HEK293 (cell line): ENCODE data around the gene CETP.

Experiments
- CTCF ChIA-PET: fragments of 350-600 bp; formaldehyde crosslinking; extraction: SDS; loops from one replicate; lab custom pipeline; 2021; ENCODE audit warnings: antibody characterized with exemption; lab: Yijun Ruan, JAX
- POLR2A ChIA-PET: fragments of 300-600 bp; formaldehyde crosslinking; extraction: SDS; loops from one replicate; lab custom pipeline; 2020; ENCODE audit warnings: antibody characterized with exemption, inconsistent platforms; lab: Yijun Ruan, JAX
- H3K27ac ChIP-seq: fragments of 200-500 bp; sonication (Bioruptor generic); 2 replicates; pipeline ENCODE4 v1.5.1; 2014; ENCODE audit warnings: low read depth, low read length, control low read depth, inconsistent platforms; ENCODE audit errors: extremely low read depth
- H3K36me3 ChIP-seq, 2 experiments: fragments of 200-500 bp in 1 of 2; sonication (Bioruptor generic) in 1 of 2; 1 replicate in 1 of 2; 2 replicates in 1 of 2; pipeline ENCODE4 v1.5.1; 2014 to 2017; ENCODE audit warnings: inconsistent platforms in 2 of 2, low read length in 2 of 2; ENCODE audit not compliant: control insufficient read depth in 2 of 2, insufficient read depth in 1 of 2
- H3K4me1 ChIP-seq: fragments of 200-500 bp; sonication (Bioruptor generic); 2 replicates; pipeline ENCODE4 v1.5.1; 2014; ENCODE audit warnings: mild to moderate bottlenecking, low read length, inconsistent platforms; ENCODE audit not compliant: control insufficient read depth, insufficient read depth
- H3K4me3 ChIP-seq: 2 replicates; pipeline ENCODE4 v1.5.1; 2011; ENCODE audit warnings: low read depth, mild to moderate bottlenecking, control low read depth, low read length, moderate library complexity
- H3K9me3 ChIP-seq: fragments of 200-500 bp; sonication (Bioruptor generic); 2 replicates; pipeline ENCODE4 v1.5.1; 2014; ENCODE audit warnings: low read depth, low read length, inconsistent platforms; ENCODE audit not compliant: control insufficient read depth, insufficient read depth
- BCL11B ChIP-seq: fragments of 450-650 bp; formaldehyde crosslinking; IDR thresholded peaks from 2 replicates; pipeline ENCODE4 v1.5.1; 2016; ENCODE audit warnings: low read depth, missing biosample characterization, missing genetic modification characterization
- GFI1B ChIP-seq: fragments of 450-650 bp; formaldehyde crosslinking; IDR thresholded peaks from 2 replicates; pipeline ENCODE4 v1.5.1; 2016; ENCODE audit warnings: missing biosample characterization, missing genetic modification characterization
- GLIS1 ChIP-seq: fragments of 450-650 bp; formaldehyde crosslinking; IDR thresholded peaks from 2 replicates; pipeline ENCODE4 v1.5.1; 2016; ENCODE audit warnings: missing biosample characterization, missing genetic modification characterization
- HOXC10 ChIP-seq: sonication (generic); formaldehyde crosslinking; IDR thresholded peaks from 2 replicates; pipeline ENCODE4 v1.8.1; 2023; ENCODE audit warnings: mild to moderate bottlenecking, missing genetic modification reagents
- HOXD13 ChIP-seq: sonication (generic); formaldehyde crosslinking; IDR thresholded peaks from 2 replicates; pipeline ENCODE4 v1.8.0; 2022; ENCODE audit warnings: missing genetic modification reagents, borderline replicate concordance
- IKZF3 ChIP-seq: fragments of 450-650 bp; IDR thresholded peaks from 2 replicates; pipeline ENCODE4 v1.5.0; 2018; ENCODE audit warnings: missing biosample characterization, mild to moderate bottlenecking, missing genetic modification characterization, moderate library complexity
- SALL2 ChIP-seq: fragments of 450-650 bp; formaldehyde crosslinking; IDR thresholded peaks from 2 replicates; pipeline ENCODE4 v1.5.0; 2017; ENCODE audit warnings: missing biosample characterization, mild to moderate bottlenecking, missing genetic modification characterization, borderline replicate concordance
- SP3 ChIP-seq: fragments of 450-650 bp; formaldehyde crosslinking; IDR thresholded peaks from 2 replicates; pipeline ENCODE4 v1.5.1; 2016; ENCODE audit warnings: missing biosample characterization, missing genetic modification characterization
- SP7 ChIP-seq: fragments of 450-650 bp; formaldehyde crosslinking; IDR thresholded peaks from 2 replicates; pipeline ENCODE4 v1.5.1; 2016; ENCODE audit warnings: missing biosample characterization, missing genetic modification characterization
- ZBTB17 ChIP-seq: fragments of 450-650 bp; formaldehyde crosslinking; IDR thresholded peaks from 2 replicates; pipeline ENCODE4 v1.5.1; 2016; ENCODE audit warnings: missing biosample characterization, missing genetic modification characterization
- ZBTB48 ChIP-seq: fragments of 450-650 bp; formaldehyde crosslinking; IDR thresholded peaks from 2 replicates; pipeline ENCODE4 v1.5.1; 2016; ENCODE audit warnings: missing biosample characterization, missing genetic modification characterization
- ZFHX2 ChIP-seq: fragments of 450-650 bp; formaldehyde crosslinking; conservative IDR thresholded peaks from 2 replicates; pipeline ENCODE4 v1.5.1; 2016; ENCODE audit warnings: missing biosample characterization, missing genetic modification characterization
- ZFP41 ChIP-seq: fragments of 450-650 bp; formaldehyde crosslinking; IDR thresholded peaks from 2 replicates; pipeline ENCODE4 v1.5.1; 2016; ENCODE audit warnings: missing biosample characterization, missing genetic modification characterization, borderline replicate concordance
- ZIC2 ChIP-seq: fragments of 450-650 bp; formaldehyde crosslinking; IDR thresholded peaks from 2 replicates; pipeline ENCODE4 v1.5.1; 2016; ENCODE audit warnings: missing biosample characterization, missing genetic modification characterization
- ZNF112 ChIP-seq: fragments of 450-650 bp; formaldehyde crosslinking; IDR thresholded peaks from 2 replicates; pipeline ENCODE4 v1.5.0; 2017; ENCODE audit warnings: missing biosample characterization, missing genetic modification characterization
- ZNF132 ChIP-seq: fragments of 450-650 bp; formaldehyde crosslinking; IDR thresholded peaks from 2 replicates; pipeline ENCODE4 v1.5.1; 2017; ENCODE audit warnings: missing biosample characterization, missing genetic modification characterization, borderline replicate concordance
- ZNF2 ChIP-seq: fragments of 450-650 bp; formaldehyde crosslinking; IDR thresholded peaks from 2 replicates; pipeline ENCODE4 v1.5.1; 2016; ENCODE audit warnings: missing biosample characterization, missing genetic modification characterization
- ZNF211 ChIP-seq: fragments of 450-650 bp; formaldehyde crosslinking; IDR thresholded peaks from 2 replicates; pipeline ENCODE4 v1.5.1; 2016; ENCODE audit warnings: low read depth, missing biosample characterization, missing genetic modification characterization
- ZNF239 ChIP-seq: fragments of 450-650 bp; formaldehyde crosslinking; IDR thresholded peaks from 2 replicates; pipeline ENCODE4 v1.5.1; 2016; ENCODE audit warnings: missing biosample characterization, missing genetic modification characterization
- ZNF354C ChIP-seq: fragments of 450-650 bp; formaldehyde crosslinking; IDR thresholded peaks from 2 replicates; pipeline ENCODE4 v1.5.1; 2016; ENCODE audit warnings: missing biosample characterization, missing genetic modification characterization, low read depth, borderline replicate concordance
- ZNF37A ChIP-seq: fragments of 450-650 bp; IDR thresholded peaks from 2 replicates; pipeline ENCODE4 v1.5.1; 2018; ENCODE audit warnings: missing biosample characterization, missing genetic modification characterization
- ZNF394 ChIP-seq: fragments of 450-650 bp; formaldehyde crosslinking; IDR thresholded peaks from 2 replicates; pipeline ENCODE4 v1.5.1; 2016; ENCODE audit warnings: missing biosample characterization, missing genetic modification characterization, mild to moderate bottlenecking, moderate library complexity, borderline replicate concordance
- ZNF404 ChIP-seq: fragments of 450-650 bp; formaldehyde crosslinking; IDR thresholded peaks from 2 replicates; pipeline ENCODE4 v1.5.1; 2017; ENCODE audit warnings: missing biosample characterization, missing genetic modification characterization
- ZNF433 ChIP-seq: fragments of 450-650 bp; formaldehyde crosslinking; IDR thresholded peaks from 2 replicates; pipeline ENCODE4 v1.5.1; 2016; ENCODE audit warnings: missing biosample characterization, missing genetic modification characterization, low read depth
- ZNF501 ChIP-seq: fragments of 450-650 bp; formaldehyde crosslinking; IDR thresholded peaks from 2 replicates; pipeline ENCODE4 v1.5.1; 2016; ENCODE audit warnings: missing biosample characterization, missing genetic modification characterization
- ZNF530 ChIP-seq: fragments of 450-650 bp; formaldehyde crosslinking; IDR thresholded peaks from 2 replicates; pipeline ENCODE4 v1.5.1; 2016; ENCODE audit warnings: low read depth, missing biosample characterization, missing genetic modification characterization
- ZNF610 ChIP-seq: fragments of 450-650 bp; formaldehyde crosslinking; IDR thresholded peaks from 2 replicates; pipeline ENCODE4 v1.5.1; 2016; ENCODE audit warnings: missing biosample characterization, missing genetic modification characterization, borderline replicate concordance
- ZNF654 ChIP-seq: fragments of 450-650 bp; formaldehyde crosslinking; IDR thresholded peaks from 2 replicates; pipeline ENCODE4 v1.5.1; 2016; ENCODE audit warnings: low read depth, missing biosample characterization, missing genetic modification characterization
- ZNF707 ChIP-seq: fragments of 450-650 bp; formaldehyde crosslinking; IDR thresholded peaks from 2 replicates; pipeline ENCODE4 v1.5.1; 2016; ENCODE audit warnings: missing biosample characterization, missing genetic modification characterization
- TF ChIP-seq, protein P1 (sequence below): fragments of 450-650 bp; formaldehyde crosslinking; IDR thresholded peaks from 2 replicates; pipeline ENCODE4 v1.5.1; 2016; ENCODE audit warnings: missing biosample characterization, missing genetic modification characterization
- TF ChIP-seq, protein P2 (sequence below): fragments of 450-650 bp; formaldehyde crosslinking; IDR thresholded peaks from 2 replicates; pipeline ENCODE4 v1.5.1; 2016; ENCODE audit warnings: missing biosample characterization, missing genetic modification characterization, borderline replicate concordance
- TF ChIP-seq, protein P3 (sequence below): fragments of 450-650 bp; formaldehyde crosslinking; IDR thresholded peaks from 2 replicates; pipeline ENCODE4 v1.5.1; 2016; ENCODE audit warnings: missing biosample characterization, missing genetic modification characterization

The CETP gene

DNA sequence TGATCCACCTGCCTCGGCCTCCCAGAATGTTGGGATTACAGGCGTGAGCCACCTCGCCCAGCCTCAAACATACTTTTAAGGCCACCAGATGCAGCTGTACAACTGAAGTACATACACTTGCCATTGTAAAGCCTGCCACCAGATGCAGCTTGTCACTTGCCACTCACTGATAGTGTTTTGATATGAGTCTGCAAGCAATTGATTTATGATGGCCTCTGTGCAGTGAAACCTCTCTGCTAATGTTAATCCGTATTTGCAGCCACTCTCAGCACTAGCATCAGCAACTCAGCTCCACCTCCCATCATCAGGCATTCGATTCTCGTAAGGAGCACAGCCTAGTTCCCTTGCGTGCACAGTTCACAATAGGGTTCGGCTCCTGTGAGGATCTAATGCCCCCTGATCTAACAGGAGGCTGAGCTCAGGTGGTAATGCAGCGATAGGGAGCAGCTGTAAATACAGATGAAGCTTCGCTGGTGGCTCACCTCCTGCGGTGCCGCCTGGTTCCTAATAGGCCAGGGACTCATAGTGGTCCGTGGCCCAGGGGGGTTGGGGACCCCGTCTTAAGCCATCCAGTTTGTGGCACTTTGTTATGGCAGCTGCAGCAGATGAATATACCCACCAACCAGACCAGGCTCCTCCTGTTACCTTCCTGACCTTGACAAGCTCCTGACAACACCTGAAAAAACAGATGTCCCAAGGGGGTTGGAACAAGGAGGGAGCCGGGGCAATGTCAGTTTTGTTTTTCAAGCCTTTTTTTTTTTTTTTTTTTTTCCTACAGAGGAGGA is 31.1 kb upstream of the CETP start:
- peak overlapping the region; percentile 56; the same call in 1 of the 2 replicates for H3K27ac ChIP-seq
- no peaks in the 10 kb centered on the region for H3K9me3 ChIP-seq
- POLR2A ChIA-PET: interaction anchor here (0.6 to 2.4 kb wide), 4 partner anchors 11 to 69 kb away, joined by 3 to 11 read pairs (median 4); no protein-coding TSS in a partner anchor
- H3K4me1 ChIP-seq: peaks cover 3% of the 10 kb centered on the region; the same call in 1 of the 2 replicates
- no peak overlapping the region for H3K4me3 ChIP-seq
- peaks cover under 1 to 9% of the 10 kb centered on the region in 2 experiments; a peak in 2 of 3 replicates for H3K36me3 ChIP-seq
- CTCF ChIA-PET: interaction anchor here (0.6 to 1.1 kb wide), 3 partner anchors 64 to 322 kb away, joined by 3 to 4 read pairs (median 3); no protein-coding TSS in a partner anchor
- 0 out of 2 replicates have a peak, but pooled peaks have one; percentile 52 for TF ChIP-seq ZNF2 (tag by site-specific recombination)
- peak; percentile 99 for TF ChIP-seq ZNF610
- no peak for TF ChIP-seq ZNF707 (tag by site-specific recombination)
- peak; percentile 80 for TF ChIP-seq ZIC2 (tag by site-specific recombination)
- TF ChIP-seq ZNF394 (tag by site-specific recombination): no peak
- TF ChIP-seq ZNF354C: no peak
- TF ChIP-seq ZFHX2 (tag by site-specific recombination): peak; percentile 43; the same call in 1 of the 2 replicates
- no peak for TF ChIP-seq BCL11B (tag by site-specific recombination)
- TF ChIP-seq, protein P1, sequence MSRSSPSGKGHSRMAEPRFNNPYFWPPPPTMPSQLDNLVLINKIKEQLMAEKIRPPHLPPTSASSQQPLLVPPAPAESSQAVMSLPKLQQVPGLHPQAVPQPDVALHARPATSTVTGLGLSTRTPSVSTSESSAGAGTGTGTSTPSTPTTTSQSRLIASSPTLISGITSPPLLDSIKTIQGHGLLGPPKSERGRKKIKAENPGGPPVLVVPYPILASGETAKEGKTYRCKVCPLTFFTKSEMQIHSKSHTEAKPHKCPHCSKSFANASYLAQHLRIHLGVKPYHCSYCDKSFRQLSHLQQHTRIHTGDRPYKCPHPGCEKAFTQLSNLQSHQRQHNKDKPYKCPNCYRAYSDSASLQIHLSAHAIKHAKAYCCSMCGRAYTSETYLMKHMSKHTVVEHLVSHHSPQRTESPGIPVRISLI: peak; percentile 68
- no peak for TF ChIP-seq GFI1B (tag by site-specific recombination)
- TF ChIP-seq ZNF37A: peak; percentile 88
- TF ChIP-seq SALL2 (tag by site-specific recombination): no peak
- no peak for TF ChIP-seq ZNF530 (tag by site-specific recombination)
- TF ChIP-seq ZNF239 (tag by site-specific recombination): no peak
- peak; percentile 95 for TF ChIP-seq GLIS1
- no peak for TF ChIP-seq HOXD13 (CRISPR knock-in tag)
- TF ChIP-seq ZBTB17: peak; percentile 44; the same call in 1 of the 2 replicates
- no peak for TF ChIP-seq SP3 (tag by site-specific recombination)
- TF ChIP-seq ZNF211 (tag by site-specific recombination): no peak
- no peak for TF ChIP-seq IKZF3 (tag by site-specific recombination)
- TF ChIP-seq ZBTB48 (tag by site-specific recombination): peak; percentile 48; the same call in 1 of the 2 replicates
- TF ChIP-seq ZNF654 (tag by site-specific recombination): no peak
- TF ChIP-seq ZNF404: no peak
- no peak for TF ChIP-seq ZNF112 (tag by site-specific recombination)
- TF ChIP-seq ZFP41: no peak
- no peak for TF ChIP-seq ZNF132
- TF ChIP-seq SP7 (tag by site-specific recombination): no peak
- TF ChIP-seq, protein P2, sequence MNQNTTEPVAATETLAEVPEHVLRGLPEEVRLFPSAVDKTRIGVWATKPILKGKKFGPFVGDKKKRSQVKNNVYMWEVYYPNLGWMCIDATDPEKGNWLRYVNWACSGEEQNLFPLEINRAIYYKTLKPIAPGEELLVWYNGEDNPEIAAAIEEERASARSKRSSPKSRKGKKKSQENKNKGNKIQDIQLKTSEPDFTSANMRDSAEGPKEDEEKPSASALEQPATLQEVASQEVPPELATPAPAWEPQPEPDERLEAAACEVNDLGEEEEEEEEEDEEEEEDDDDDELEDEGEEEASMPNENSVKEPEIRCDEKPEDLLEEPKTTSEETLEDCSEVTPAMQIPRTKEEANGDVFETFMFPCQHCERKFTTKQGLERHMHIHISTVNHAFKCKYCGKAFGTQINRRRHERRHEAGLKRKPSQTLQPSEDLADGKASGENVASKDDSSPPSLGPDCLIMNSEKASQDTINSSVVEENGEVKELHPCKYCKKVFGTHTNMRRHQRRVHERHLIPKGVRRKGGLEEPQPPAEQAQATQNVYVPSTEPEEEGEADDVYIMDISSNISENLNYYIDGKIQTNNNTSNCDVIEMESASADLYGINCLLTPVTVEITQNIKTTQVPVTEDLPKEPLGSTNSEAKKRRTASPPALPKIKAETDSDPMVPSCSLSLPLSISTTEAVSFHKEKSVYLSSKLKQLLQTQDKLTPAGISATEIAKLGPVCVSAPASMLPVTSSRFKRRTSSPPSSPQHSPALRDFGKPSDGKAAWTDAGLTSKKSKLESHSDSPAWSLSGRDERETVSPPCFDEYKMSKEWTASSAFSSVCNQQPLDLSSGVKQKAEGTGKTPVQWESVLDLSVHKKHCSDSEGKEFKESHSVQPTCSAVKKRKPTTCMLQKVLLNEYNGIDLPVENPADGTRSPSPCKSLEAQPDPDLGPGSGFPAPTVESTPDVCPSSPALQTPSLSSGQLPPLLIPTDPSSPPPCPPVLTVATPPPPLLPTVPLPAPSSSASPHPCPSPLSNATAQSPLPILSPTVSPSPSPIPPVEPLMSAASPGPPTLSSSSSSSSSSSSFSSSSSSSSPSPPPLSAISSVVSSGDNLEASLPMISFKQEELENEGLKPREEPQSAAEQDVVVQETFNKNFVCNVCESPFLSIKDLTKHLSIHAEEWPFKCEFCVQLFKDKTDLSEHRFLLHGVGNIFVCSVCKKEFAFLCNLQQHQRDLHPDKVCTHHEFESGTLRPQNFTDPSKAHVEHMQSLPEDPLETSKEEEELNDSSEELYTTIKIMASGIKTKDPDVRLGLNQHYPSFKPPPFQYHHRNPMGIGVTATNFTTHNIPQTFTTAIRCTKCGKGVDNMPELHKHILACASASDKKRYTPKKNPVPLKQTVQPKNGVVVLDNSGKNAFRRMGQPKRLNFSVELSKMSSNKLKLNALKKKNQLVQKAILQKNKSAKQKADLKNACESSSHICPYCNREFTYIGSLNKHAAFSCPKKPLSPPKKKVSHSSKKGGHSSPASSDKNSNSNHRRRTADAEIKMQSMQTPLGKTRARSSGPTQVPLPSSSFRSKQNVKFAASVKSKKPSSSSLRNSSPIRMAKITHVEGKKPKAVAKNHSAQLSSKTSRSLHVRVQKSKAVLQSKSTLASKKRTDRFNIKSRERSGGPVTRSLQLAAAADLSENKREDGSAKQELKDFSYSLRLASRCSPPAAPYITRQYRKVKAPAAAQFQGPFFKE (tag by site-specific recombination): no peak
- TF ChIP-seq ZNF433: no peak
- TF ChIP-seq, protein P3, sequence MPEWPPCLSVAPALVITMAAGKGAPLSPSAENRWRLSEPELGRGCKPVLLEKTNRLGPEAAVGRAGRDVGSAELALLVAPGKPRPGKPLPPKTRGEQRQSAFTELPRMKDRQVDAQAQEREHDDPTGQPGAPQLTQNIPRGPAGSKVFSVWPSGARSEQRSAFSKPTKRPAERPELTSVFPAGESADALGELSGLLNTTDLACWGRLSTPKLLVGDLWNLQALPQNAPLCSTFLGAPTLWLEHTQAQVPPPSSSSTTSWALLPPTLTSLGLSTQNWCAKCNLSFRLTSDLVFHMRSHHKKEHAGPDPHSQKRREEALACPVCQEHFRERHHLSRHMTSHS (tag by site-specific recombination): no peak
- no peak for TF ChIP-seq HOXC10
- no peak for TF ChIP-seq ZNF501 (tag by site-specific recombination)
